Activated T-cell treated with anti-CD3 and anti-CD28 coated beads for 1 hour (primary cell): Measurements from ENCODE around the gene INSIG1.

Experiments
- DNase-seq: peaks from one replicate; pipeline ENCODE4 v3.0.0-alpha.2; 2020; ENCODE audit warnings: low read depth

Gene INSIG1

GRCh38 chr7:155285423-155285822, 12.3 kb upstream of the INSIG1 start:
- no peak for DNase-seq

GRCh38 chr7:155285833-155286232, 11.8 kb upstream of the INSIG1 start:
- no peak for DNase-seq

- no peak for DNase-seq
Measured at GRCh38 chr7:155286686-155287085, 11.0 kb upstream of the INSIG1 start.

- no peak for DNase-seq
Measured at GRCh38 chr7:155287284-155287935, 10.3 kb upstream of the INSIG1 start.

- no peak for DNase-seq
Measured at GRCh38 chr7:155288055-155288454, 9.6 kb upstream of the INSIG1 start.

GRCh38 chr7:155289107-155289506, 8.6 kb upstream of the INSIG1 start:
- DNase-seq, result no peak

- no peak for DNase-seq
Measured at GRCh38 chr7:155289949-155290501, 7.7 kb upstream of the INSIG1 start.

GRCh38 chr7:155291045-155291530, 6.6 kb upstream of the INSIG1 start:
- DNase-seq, result no peak

- no peak for DNase-seq
Measured at GRCh38 chr7:155291729-155292128, 5.9 kb upstream of the INSIG1 start.

- DNase-seq, result no peak
Measured at GRCh38 chr7:155292680-155293226, 4.9 kb upstream of the INSIG1 start.

- no peak for DNase-seq
Measured at GRCh38 chr7:155293721-155294510, 3.8 kb upstream of the INSIG1 start.

- DNase-seq, result no peak
Measured at GRCh38 chr7:155294511-155294778, 3.2 kb upstream of the INSIG1 start.

GRCh38 chr7:155295511-155295910, 2.2 kb upstream of the INSIG1 start:
- DNase-seq, result no peak

GRCh38 chr7:155296006-155296787, 1.5 kb upstream of the INSIG1 start:
- DNase-seq, result no peak

- peak; percentile 80 for DNase-seq
Measured at GRCh38 chr7:155296788-155297516, 726 bp upstream of the INSIG1 start.

- no peak for DNase-seq
Measured at GRCh38 chr7:155298288-155298833, 683 bp downstream of the INSIG1 start.

- DNase-seq, result peak; percentile 89
Measured at GRCh38 chr7:155298834-155299534, 1.3 kb downstream of the INSIG1 start.

GRCh38 chr7:155299535-155300202, 2.0 kb downstream of the INSIG1 start:
- peak; percentile 12 for DNase-seq

- no peak for DNase-seq
Measured at GRCh38 chr7:155300641-155301452, 3.2 kb downstream of the INSIG1 start.
